T-helper 1 cell treated with Interleukin-12 subunit alpha and Interleukin-12 subunit beta and Interleukin-4 antibody, amounts not matched to agents 30 ng/mL and 1 ng/mL, for 36 hours (primary cell): ENCODE data around the gene PSMD14. TPM values are rescaled to one million over a fixed set of nuclear protein-coding genes. Genes with fewer than 3 reads are reported as not detected.
"Not testable (repeated sequence)": the region's sequence is repeated elsewhere in the genome, so short reads cannot be mapped to it uniquely, and the experiment has no call there.

Source experiments
- intact Hi-C: fragments of 100-400 bp; cut with micrococcal nuclease; formaldehyde crosslinking; loops from one replicate; pipeline ENCODE4 v1.15.1; 2024
- total RNA-seq: library from RNA; stranded (reverse); gene quantifications from 2 replicates; pipeline ENCODE4 v1.2.3, GENCODE V29; 2022

The PSMD14 gene
- total RNA-seq, 1 donor from 2014 or later = 80.7 TPM

- intact Hi-C loops = no loop called here
These were observed 24.2 kb downstream of the PSMD14 start for GRCh38 chr2:161332371-161332967.

GRCh38 chr2:161335626-161336025, 27.4 kb downstream of the PSMD14 start:
- intact Hi-C loops = no loop called here

GRCh38 chr2:161337247-161337646, 29.0 kb downstream of the PSMD14 start:
- intact Hi-C loops = no loop called here

GRCh38 chr2:161339532-161339931, 31.3 kb downstream of the PSMD14 start:
- intact Hi-C loops = not testable (repeated sequence)

GRCh38 chr2:161340930-161341413, 32.7 kb downstream of the PSMD14 start:
- intact Hi-C loops = not testable (repeated sequence)

GRCh38 chr2:161343235-161343634, 35.0 kb downstream of the PSMD14 start:
- intact Hi-C loops = no loop called here

- intact Hi-C loops = no loop called here
These were observed 36.5 kb downstream of the PSMD14 start for GRCh38 chr2:161344692-161345091.

- intact Hi-C loops = no loop called here
These were observed 43.5 kb downstream of the PSMD14 start for GRCh38 chr2:161351678-161352077.

GRCh38 chr2:161352719-161353118, 44.5 kb downstream of the PSMD14 start:
- intact Hi-C loops = no loop called here

- intact Hi-C loops = no loop called here
These were observed 45.3 kb downstream of the PSMD14 start for GRCh38 chr2:161353543-161353942.

GRCh38 chr2:161354106-161354505, 45.9 kb downstream of the PSMD14 start:
- intact Hi-C loops = no loop called here

GRCh38 chr2:161355106-161355505, 46.9 kb downstream of the PSMD14 start:
- intact Hi-C loops = no loop called here

- intact Hi-C loops = no loop called here
These were observed 47.8 kb downstream of the PSMD14 start for GRCh38 chr2:161355983-161356382.

- intact Hi-C loops = no loop called here
These were observed 48.9 kb downstream of the PSMD14 start for GRCh38 chr2:161357097-161357496.

GRCh38 chr2:161358838-161359237, 50.6 kb downstream of the PSMD14 start:
- intact Hi-C loops = no loop called here

- intact Hi-C loops = not testable (repeated sequence)
These were observed 52.0 kb downstream of the PSMD14 start for GRCh38 chr2:161360095-161360654.

GRCh38 chr2:161362568-161363166, 54.4 kb downstream of the PSMD14 start:
- intact Hi-C loops = no loop called here

GRCh38 chr2:161367675-161368074, 59.5 kb downstream of the PSMD14 start:
- intact Hi-C loops = no loop called here

GRCh38 chr2:161369311-161369710, 61.1 kb downstream of the PSMD14 start:
- intact Hi-C loops = no loop called here

GRCh38 chr2:161370981-161371380, 62.8 kb downstream of the PSMD14 start:
- intact Hi-C loops = no loop called here

- intact Hi-C loops = no loop called here
These were observed 63.6 kb downstream of the PSMD14 start for GRCh38 chr2:161371869-161372268.

- intact Hi-C loops = no loop called here
These were observed 65.7 kb downstream of the PSMD14 start for GRCh38 chr2:161373942-161374341.

- intact Hi-C loops = no loop called here
These were observed 66.2 kb downstream of the PSMD14 start for GRCh38 chr2:161374446-161374845.
